CD14-positive monocyte (primary cell): ENCODE data around the gene SLC6A7. TPM values are rescaled to one million over a fixed set of nuclear protein-coding genes. Genes with fewer than 3 reads are reported as not detected.

Source experiments
- DNase-seq, 3 donors: peaks; one replicate each; pipeline ENCODE4 v3.0.0-alpha.2; 2011 to 2022
- H2AFZ ChIP-seq: 2 replicates; pipeline ENCODE4 v1.6.0; 2012; ENCODE audit warnings: mild to moderate bottlenecking, low read depth, low read length, inconsistent platforms; ENCODE audit not compliant: insufficient read depth, poor library complexity, severe bottlenecking
- H3K27ac ChIP-seq, 2 donors: 1 replicate in 1 of 2; 2 replicates in 1 of 2; pipeline ENCODE4 v1.5.1; 2012 to 2013; ENCODE audit warnings: low read length in 2 of 2, control low read depth in 1 of 2, inconsistent platforms in 1 of 2, low read depth in 1 of 2, mild to moderate bottlenecking in 1 of 2
- H3K27me3 ChIP-seq, 2 donors: one replicate each; pipeline versions ENCODE4 v1.6.0 to v1.6.1; 2011 to 2013; ENCODE audit warnings: low read length in 2 of 2; ENCODE audit not compliant: control insufficient read depth in 2 of 2, insufficient read depth in 2 of 2
- H3K36me3 ChIP-seq, 2 donors: replicated peaks in 1 of 2; 1 replicate in 1 of 2; 2 replicates in 1 of 2; pipeline versions ENCODE4 v1.5.1 to v1.6.1; 2012 to 2013; ENCODE audit warnings: low read length in 2 of 2, control low read depth in 1 of 2, inconsistent platforms in 1 of 2, mild to moderate bottlenecking in 1 of 2; ENCODE audit not compliant: insufficient read depth in 2 of 2, control insufficient read depth in 1 of 2
- H3K4me1 ChIP-seq, 2 donors: 1 replicate in 1 of 2; 2 replicates in 1 of 2; pipeline versions ENCODE4 v1.5.1 to v1.6.1; 2012 to 2013; ENCODE audit warnings: low read length in 2 of 2, control low read depth in 1 of 2, inconsistent platforms in 1 of 2, mild to moderate bottlenecking in 1 of 2, moderate library complexity in 1 of 2; ENCODE audit not compliant: insufficient read depth in 2 of 2, control insufficient read depth in 1 of 2
- H3K4me2 ChIP-seq: replicated peaks from 2 replicates; pipeline ENCODE3; 2012; ENCODE audit warnings: low read length, moderate library complexity, mild to moderate bottlenecking; ENCODE audit not compliant: poor library complexity, severe bottlenecking; ENCODE audit errors: extremely low read depth
- H3K4me3 ChIP-seq, 3 experiments: fragments of 200-600 bp in 1 of 3; sonication (generic) in 1 of 3; replicated peaks in 1 of 3; 1 replicate in 2 of 3; 2 replicates in 1 of 3; pipeline ENCODE4 v1.5.1; 2011 to 2013; ENCODE audit warnings: low read length in 3 of 3, mild to moderate bottlenecking in 3 of 3, control low read depth in 2 of 3, low read depth in 2 of 3, inconsistent platforms in 1 of 3, moderate library complexity in 1 of 3
- H3K79me2 ChIP-seq: 2 replicates; pipeline ENCODE4 v1.6.0; 2012; ENCODE audit warnings: mild to moderate bottlenecking, control low read depth, inconsistent platforms, low read length, moderate library complexity; ENCODE audit not compliant: insufficient read depth
- H3K9ac ChIP-seq: 2 replicates; pipeline ENCODE4 v1.6.0; 2017; ENCODE audit warnings: low read length, mild to moderate bottlenecking; ENCODE audit not compliant: insufficient read depth, poor library complexity, severe bottlenecking
- H3K9me3 ChIP-seq, 2 donors: replicated peaks in 1 of 2; 1 replicate in 1 of 2; 2 replicates in 1 of 2; pipeline versions ENCODE4 v1.5.1 to v1.6.1; 2012 to 2013; ENCODE audit warnings: low read length in 2 of 2, control low read depth in 1 of 2; ENCODE audit not compliant: control insufficient read depth in 1 of 2, insufficient read depth in 1 of 2
- H4K20me1 ChIP-seq: 2 replicates; pipeline ENCODE4 v1.6.0; 2012; ENCODE audit warnings: mild to moderate bottlenecking, low read length, control low read depth, moderate library complexity; ENCODE audit not compliant: insufficient read depth
- H3K27ac Mint-ChIP-seq, 7 donors: one replicate each; pipeline ENCODE4 v1.8.0; 2020; ENCODE audit warnings: mild to moderate bottlenecking in 7 of 7, mixed read lengths in 7 of 7, moderate library complexity in 6 of 7, inconsistent platforms in 2 of 7
- H3K27me3 Mint-ChIP-seq, 3 donors: one replicate each; pipeline ENCODE4 v1.8.0; 2021 to 2022; ENCODE audit warnings: low read depth in 3 of 3, mild to moderate bottlenecking in 3 of 3, mixed read lengths in 3 of 3, moderate library complexity in 3 of 3, inconsistent platforms in 1 of 3
- H3K36me3 Mint-ChIP-seq, 2 donors: one replicate each; pipeline ENCODE4 v1.8.0; 2020; ENCODE audit warnings: mixed read lengths in 2 of 2, inconsistent platforms in 1 of 2, mild to moderate bottlenecking in 1 of 2
- H3K4me1 Mint-ChIP-seq: one replicate; pipeline ENCODE4 v1.8.0; 2020; ENCODE audit warnings: mild to moderate bottlenecking, mixed read lengths
- H3K4me3 Mint-ChIP-seq, 2 donors: one replicate each; pipeline ENCODE4 v1.8.0; 2020; ENCODE audit warnings: mild to moderate bottlenecking in 2 of 2, mixed read lengths in 2 of 2, moderate library complexity in 1 of 2
- H3K9me3 Mint-ChIP-seq, 7 donors: one replicate each; pipeline ENCODE4 v1.8.0; 2020 to 2022; ENCODE audit warnings: mixed read lengths in 7 of 7, mild to moderate bottlenecking in 6 of 7, moderate library complexity in 6 of 7, inconsistent platforms in 2 of 7
- CTCF ChIP-seq: fragments of 200-600 bp; IDR thresholded peaks from one replicate; pipeline ENCODE4 v1.8.0; 2022; ENCODE audit warnings: antibody characterized with exemption, mild to moderate bottlenecking
- WGBS: methylation state at CpG from one replicate; pipeline ENCODE4 v1.1.5; 2013; ENCODE audit warnings: missing lambda C conversion rate; ENCODE audit not compliant: insufficient coverage; 5-methylcytosine and 5-hydroxymethylcytosine counted together
- intact Hi-C, 2 donors: fragments of 100-400 bp; cut with micrococcal nuclease; formaldehyde crosslinking; loops; one replicate each; pipeline versions ENCODE4 v1.15.0 to v1.15.1; 2023
- polyA plus RNA-seq, 3 donors: library from polyadenylated mRNA; depleted of rRNA in 1 of 3; unstranded in 2 of 3; stranded (reverse) in 1 of 3; fragments of 300-500 nt in 2 of 3; fragments of >200 nt in 1 of 3; fragmentation: Illumina TruSeq in 2 of 3; gene quantifications; 1 replicate in 2 of 3; 2 replicates in 1 of 3; pipeline ENCODE4 v1.2.3, GENCODE V29; 2012 to 2021

Gene SLC6A7
- polyA plus RNA-seq, 3 donors: 0.07 TPM; not detected in 2

- Histone ChIP-seq H4K20me1 (no peaks in the 10 kb centered on the region), H3K27me3 (peaks cover 24 to 46% of the 10 kb centered on the region in 2 donors), H3K4me2 (no peak overlapping the region), H3K4me1 (no peaks in the 10 kb centered on the region), H2AFZ (no peak overlapping the region), H3K9ac (no peak overlapping the region), H3K36me3 (no peaks in the 10 kb centered on the region), H3K4me3 (no peak overlapping the region), H3K27ac (no peak overlapping the region), H3K9me3 (no peaks in the 10 kb centered on the region), H3K79me2 (no peaks in the 10 kb centered on the region)
- WGBS: 100% methylated on average over 2 of the region's 4 CpGs
- no peaks in the 10 kb centered on the region for H3K36me3 Mint-ChIP-seq
- H3K27ac Mint-ChIP-seq: peak overlapping the region in 1 of 7 donors; percentile 7
- peaks cover 0 to 3% (median 0%) of the 10 kb centered on the region in 7 donors for H3K9me3 Mint-ChIP-seq
- TF ChIP-seq CTCF: no peak
- intact Hi-C loops: no loop called here
- no peak overlapping the region for H3K4me3 Mint-ChIP-seq
- DNase-seq: no peak
- peaks cover 45 to 61% (median 55%) of the 10 kb centered on the region in 3 donors for H3K27me3 Mint-ChIP-seq
- H3K4me1 Mint-ChIP-seq: peaks cover 8% of the 10 kb centered on the region
These were observed 2.6 kb downstream of the SLC6A7 start for GRCh38 chr5:150192462-150192861.

- no peak overlapping the region for H3K27ac ChIP-seq
- H3K36me3 ChIP-seq: no peaks in the 10 kb centered on the region
- H3K27me3 ChIP-seq: peaks cover 2 to 19% of the 10 kb centered on the region in 2 donors
- H3K4me3 ChIP-seq: no peak overlapping the region
- H3K27me3 Mint-ChIP-seq: peaks cover 29 to 42% (median 36%) of the 10 kb centered on the region in 3 donors
- H3K4me3 Mint-ChIP-seq: no peak overlapping the region
- no peak overlapping the region for H3K4me2 ChIP-seq
- no peaks in the 10 kb centered on the region for H4K20me1 ChIP-seq
- no peaks in the 10 kb centered on the region for H3K4me1 ChIP-seq
- DNase-seq: no peak
- H3K9ac ChIP-seq: no peak overlapping the region
- intact Hi-C loops: no loop called here
- no peaks in the 10 kb centered on the region for H3K9me3 ChIP-seq
- WGBS: 89% methylated on average over 1 of the region's 9 CpGs
- H3K27ac Mint-ChIP-seq: no peak overlapping the region
- H3K36me3 Mint-ChIP-seq: no peaks in the 10 kb centered on the region
- H3K79me2 ChIP-seq: no peaks in the 10 kb centered on the region
- H3K4me1 Mint-ChIP-seq: no peaks in the 10 kb centered on the region
- TF ChIP-seq CTCF: no peak
- H3K9me3 Mint-ChIP-seq: peaks cover 0 to 3% (median 0%) of the 10 kb centered on the region in 7 donors
- H2AFZ ChIP-seq: no peak overlapping the region
These were observed 6.0 kb downstream of the SLC6A7 start for GRCh38 chr5:150195736-150196485.
